ENCODE measurements around the gene NSUN4. TPM values are rescaled to one million over a fixed set of nuclear protein-coding genes. Genes with fewer than 3 reads are reported as not detected.
A peak's percentile ranks its signal among the peaks of the same experiment; 100 is the strongest.

NSUN4 gene
- total RNA-seq, 2 experiments from 2014 or later, result 34.9 to 36.7 TPM

- H3K4me3 Mint-ChIP-seq, result peak overlapping the region; percentile 99
- ChIA-PET POLR2A (interaction anchor here (0.7 to 2.2 kb wide), 5 partner anchors 8 to 175 kb away, joined by 3 to 30 read pairs (median 7); partner anchors contain the start of genes LRRC41, RAD54L and UQCRH), CTCF (interaction anchor here (0.7 to 3.1 kb wide), 5 partner anchors 14 to 97 kb away, joined by 3 to 29 read pairs (median 4); partner anchors contain the start of genes LRRC41 and UQCRH)
- H3K36me3 Mint-ChIP-seq (ENCODE audit: low read depth), result peaks cover 48% of the 10 kb centered on the region
- Histone ChIP-seq H3K36me3 (ENCODE audit: insufficient read depth, low read length) (peaks cover 17% of the 10 kb centered on the region), H3K27me3 (ENCODE audit: control insufficient read depth in 1 of 2, insufficient read depth in 2 of 2, low read length in 2 of 2) (no peaks in the 10 kb centered on the region), H3K9me3 (ENCODE audit: control insufficient read depth in 1 of 2, insufficient read depth in 1 of 2, low read length in 2 of 2) (peaks cover 0 to 6% of the 10 kb centered on the region in 2 experiments), H3K27ac (ENCODE audit: low read depth in 1 of 2, low read length in 2 of 2) (peak overlapping the region; percentile 91 to 99), H3K4me1 (ENCODE audit: insufficient read depth, low read length) (peaks cover 27% of the 10 kb centered on the region), H3K4me3 (ENCODE audit: low read length) (peak overlapping the region; percentile 99)
- intact Hi-C loops (cut with DNase I, micrococcal nuclease), result loop anchor here (2.0 to 10.0 kb wide), 4 partner anchors 39 to 973 kb away; partner anchors contain the start of genes EFCAB14 (in 1 of the 2), LRRC41 (in 1 of the 2), RAD54L (in 1 of the 2) and STIL (in 1 of the 2)
- peaks cover 52% of the 10 kb centered on the region for H3K4me1 Mint-ChIP-seq (ENCODE audit: low read depth)
- H3K27ac Mint-ChIP-seq, result peak overlapping the region; percentile 97
- no peaks in the 10 kb centered on the region for H3K27me3 Mint-ChIP-seq
- H3K9me3 Mint-ChIP-seq, result no peaks in the 10 kb centered on the region
- peak in 3 of 14 experiments; percentile 6 to 34 (median 21) for DNase-seq
- no peak for ATAC-seq (ENCODE audit: poor library complexity)
- no peak for TF ChIP-seq CTCF (IDR thresholded peaks at IDR 0.05)
Observed at GRCh38 chr1:46341222-46342083, 846 bp downstream of the NSUN4 start.

GRCh38 chr1:46342084-46342656 is 1.6 kb downstream of the NSUN4 start:
- DNase-seq, result peak in 2 of 14 experiments; percentile 42 to 57
- Mint-ChIP-seq H3K27me3 (no peaks in the 10 kb centered on the region), H3K36me3 (ENCODE audit: low read depth) (peaks cover 55% of the 10 kb centered on the region), H3K4me1 (ENCODE audit: low read depth) (peaks cover 52% of the 10 kb centered on the region), H3K27ac (peak overlapping the region; percentile 97), H3K4me3 (peak overlapping the region; percentile 99), H3K9me3 (no peaks in the 10 kb centered on the region)
- Histone ChIP-seq H3K27me3 (ENCODE audit: control insufficient read depth in 1 of 2, insufficient read depth in 2 of 2, low read length in 2 of 2) (no peaks in the 10 kb centered on the region), H3K4me1 (ENCODE audit: insufficient read depth, low read length) (peaks cover 27% of the 10 kb centered on the region), H3K27ac (ENCODE audit: low read depth in 1 of 2, low read length in 2 of 2) (peak overlapping the region in 1 of 2 donors; percentile 91), H3K4me3 (ENCODE audit: low read length) (no peak overlapping the region), H3K9me3 (ENCODE audit: control insufficient read depth in 1 of 2, insufficient read depth in 1 of 2, low read length in 2 of 2) (peaks cover 0 to 6% of the 10 kb centered on the region in 2 experiments), H3K36me3 (ENCODE audit: insufficient read depth, low read length) (peaks cover 24% of the 10 kb centered on the region)
- CTCF ChIA-PET, result interaction anchor here (3.1 kb wide), 1 partner anchor 38 kb away, joined by 29 read pairs; the partner anchor contains the start of genes LRRC41 and UQCRH
- POLR2A ChIA-PET, result no interaction called here
- TF ChIP-seq CTCF (IDR thresholded peaks at IDR 0.05), result no peak
- no peak for ATAC-seq (ENCODE audit: poor library complexity)
- intact Hi-C loops (cut with DNase I, micrococcal nuclease), result loop anchor here in 1 of 2 experiments (5.0 to 10.0 kb wide), 2 partner anchors 375 to 973 kb away; partner anchors contain the start of genes EFCAB14 and STIL

- H3K27ac Mint-ChIP-seq, result peak overlapping the region; percentile 97
- H3K27ac ChIP-seq (ENCODE audit: low read depth in 1 of 2, low read length in 2 of 2), result peak overlapping the region in 1 of 2 donors; percentile 91
- peaks cover 29% of the 10 kb centered on the region for H3K36me3 ChIP-seq (ENCODE audit: insufficient read depth, low read length)
- H3K9me3 Mint-ChIP-seq, result no peaks in the 10 kb centered on the region
- H3K4me3 ChIP-seq (ENCODE audit: low read length), result no peak overlapping the region
- H3K4me1 ChIP-seq (ENCODE audit: insufficient read depth, low read length), result peaks cover 27% of the 10 kb centered on the region
- H3K4me1 Mint-ChIP-seq (ENCODE audit: low read depth), result peaks cover 53% of the 10 kb centered on the region
- H3K27me3 Mint-ChIP-seq, result no peaks in the 10 kb centered on the region
- DNase-seq (no peak), ATAC-seq (ENCODE audit: poor library complexity) (no peak)
- CTCF ChIA-PET, result interaction anchor here (3.1 kb wide), 1 partner anchor 39 kb away, joined by 29 read pairs; the partner anchor contains the start of genes LRRC41 and UQCRH
- no peak for TF ChIP-seq CTCF (IDR thresholded peaks at IDR 0.05)
- intact Hi-C loops (cut with DNase I, micrococcal nuclease), result loop anchor here in 1 of 2 experiments (5.0 to 10.0 kb wide), 2 partner anchors 374 to 972 kb away; partner anchors contain the start of genes EFCAB14 and STIL
- H3K4me3 Mint-ChIP-seq, result peak overlapping the region; percentile 99
- peaks cover 60% of the 10 kb centered on the region for H3K36me3 Mint-ChIP-seq (ENCODE audit: low read depth)
- peaks cover 0 to 6% of the 10 kb centered on the region in 2 experiments for H3K9me3 ChIP-seq (ENCODE audit: control insufficient read depth in 1 of 2, insufficient read depth in 1 of 2, low read length in 2 of 2)
- POLR2A ChIA-PET, result no interaction called here
- no peaks in the 10 kb centered on the region for H3K27me3 ChIP-seq (ENCODE audit: control insufficient read depth in 1 of 2, insufficient read depth in 2 of 2, low read length in 2 of 2)
Observed at GRCh38 chr1:46342677-46343350, 2.2 kb downstream of the NSUN4 start.
